Breast epithelium (tissue), 4 donors: ENCODE measurements around the gene TUNAR. TPM values are rescaled to one million over a fixed set of nuclear protein-coding genes. Genes with fewer than 3 reads are reported as not detected.

ENCODE experiments used
- DNase-seq, 2 donors: peaks; one replicate each; pipeline ENCODE4 v3.0.0-alpha.2; 2019; ENCODE audit warnings: low spot score in 2 of 2
- H3K27ac ChIP-seq, 2 donors: fragments of 200-600 bp; sonication (generic) in 1 of 2; one replicate each; pipeline ENCODE4 v1.5.1; 2016 to 2019; ENCODE audit warnings: mild to moderate bottlenecking in 1 of 2
- H3K27me3 ChIP-seq, 2 donors: fragments of 200-600 bp; sonication (generic) in 1 of 2; one replicate each; pipeline versions ENCODE4 v1.5.1 to v1.6.0; 2017 to 2019; ENCODE audit warnings: control low read depth in 1 of 2, mild to moderate bottlenecking in 1 of 2
- H3K36me3 ChIP-seq: fragments of 200-600 bp; one replicate; pipeline ENCODE4 v1.5.1; 2019
- H3K4me1 ChIP-seq, 2 donors: fragments of 200-600 bp; sonication (generic); one replicate each; pipeline ENCODE4 v1.5.1; 2016 to 2019; ENCODE audit warnings: control low read depth in 1 of 2
- H3K4me3 ChIP-seq, 3 donors: fragments of 200-600 bp; sonication (generic); 1 replicate in 2 of 3; 2 replicates in 1 of 3; pipeline ENCODE4 v1.5.1; 2016 to 2019; ENCODE audit warnings: mild to moderate bottlenecking in 3 of 3, moderate library complexity in 2 of 3
- H3K9me3 ChIP-seq, 2 donors: fragments of 200-600 bp; sonication (generic) in 1 of 2; one replicate each; pipeline ENCODE4 v1.5.1; 2016 to 2019; ENCODE audit warnings: control low read depth in 1 of 2
- POLR2A ChIP-seq: fragments of 450-650 bp; IDR thresholded peaks from one replicate; pipeline ENCODE4 v1.6.1; 2016; ENCODE audit warnings: antibody characterized with exemption, mild to moderate bottlenecking, moderate library complexity
- POLR2AphosphoS5 ChIP-seq, 3 donors: sonication (generic); formaldehyde crosslinking; IDR thresholded peaks; one replicate each; pipeline ENCODE4 v1.6.1; 2017; ENCODE audit warnings: antibody characterized with exemption in 3 of 3
- intact Hi-C: fragments of 100-400 bp; cut with DNase I; formaldehyde crosslinking; loops from one replicate; pipeline ENCODE4 v1.15.1; 2023; ENCODE audit warnings: low total_unique reads
- total RNA-seq, 3 donors: library from RNA; depleted of rRNA; stranded (reverse); fragments of >200 nt; gene quantifications; one replicate each; pipeline ENCODE4 v1.1.0, GENCODE V29; 2016
- TF ChIP-seq, protein P1 (sequence below), 3 donors: fragments of 450-650 bp; IDR thresholded peaks; one replicate each; pipeline ENCODE4 v1.5.1; 2016 to 2017; ENCODE audit warnings: antibody characterized with exemption in 3 of 3, mild to moderate bottlenecking in 3 of 3, moderate library complexity in 3 of 3

The TUNAR gene
- total RNA-seq, 3 donors from 2014 or later: 0.15 TPM; not detected in 2

- H3K27me3 ChIP-seq: peaks cover 0 to 49% of the 10 kb centered on the region in 2 donors
- H3K27ac ChIP-seq: no peak overlapping the region
These were observed 45.2 kb upstream of the TUNAR start for GRCh38 chr14:95831468-95831867.

GRCh38 chr14:95832012-95832411 lies 44.6 kb upstream of the TUNAR start:
- Histone ChIP-seq H3K4me1 (no peaks in the 10 kb centered on the region), H3K9me3 (peaks cover 0 to 10% of the 10 kb centered on the region in 2 donors), H3K27me3 (peaks cover 0 to 45% of the 10 kb centered on the region in 2 donors), H3K27ac (no peak overlapping the region), H3K4me3 (no peak overlapping the region), H3K36me3 (no peaks in the 10 kb centered on the region)
- no peak for DNase-seq
- TF ChIP-seq, protein P1, sequence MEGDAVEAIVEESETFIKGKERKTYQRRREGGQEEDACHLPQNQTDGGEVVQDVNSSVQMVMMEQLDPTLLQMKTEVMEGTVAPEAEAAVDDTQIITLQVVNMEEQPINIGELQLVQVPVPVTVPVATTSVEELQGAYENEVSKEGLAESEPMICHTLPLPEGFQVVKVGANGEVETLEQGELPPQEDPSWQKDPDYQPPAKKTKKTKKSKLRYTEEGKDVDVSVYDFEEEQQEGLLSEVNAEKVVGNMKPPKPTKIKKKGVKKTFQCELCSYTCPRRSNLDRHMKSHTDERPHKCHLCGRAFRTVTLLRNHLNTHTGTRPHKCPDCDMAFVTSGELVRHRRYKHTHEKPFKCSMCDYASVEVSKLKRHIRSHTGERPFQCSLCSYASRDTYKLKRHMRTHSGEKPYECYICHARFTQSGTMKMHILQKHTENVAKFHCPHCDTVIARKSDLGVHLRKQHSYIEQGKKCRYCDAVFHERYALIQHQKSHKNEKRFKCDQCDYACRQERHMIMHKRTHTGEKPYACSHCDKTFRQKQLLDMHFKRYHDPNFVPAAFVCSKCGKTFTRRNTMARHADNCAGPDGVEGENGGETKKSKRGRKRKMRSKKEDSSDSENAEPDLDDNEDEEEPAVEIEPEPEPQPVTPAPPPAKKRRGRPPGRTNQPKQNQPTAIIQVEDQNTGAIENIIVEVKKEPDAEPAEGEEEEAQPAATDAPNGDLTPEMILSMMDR (IDR thresholded peaks at IDR 0.05): no peak
- TF ChIP-seq POLR2AphosphoS5 (IDR thresholded peaks at IDR 0.05) (no peak), POLR2A (no peak)
- intact Hi-C loops: no loop called here

More at GRCh38 chr14:95831468-95831867, 45.2 kb upstream of the TUNAR start:
- H3K4me1 ChIP-seq: no peaks in the 10 kb centered on the region
- no peak for DNase-seq
- intact Hi-C loops: loop anchor here (2.0 kb wide), 1 partner anchor 67 kb away; no protein-coding TSS in a partner anchor
- TF ChIP-seq POLR2AphosphoS5 (IDR thresholded peaks at IDR 0.05) (no peak), POLR2A (no peak)
- TF ChIP-seq, protein P1 (IDR thresholded peaks at IDR 0.05): no peak
- H3K9me3 ChIP-seq: peaks cover 0 to 10% of the 10 kb centered on the region in 2 donors
- no peak overlapping the region for H3K4me3 ChIP-seq
- no peaks in the 10 kb centered on the region for H3K36me3 ChIP-seq

DNA sequence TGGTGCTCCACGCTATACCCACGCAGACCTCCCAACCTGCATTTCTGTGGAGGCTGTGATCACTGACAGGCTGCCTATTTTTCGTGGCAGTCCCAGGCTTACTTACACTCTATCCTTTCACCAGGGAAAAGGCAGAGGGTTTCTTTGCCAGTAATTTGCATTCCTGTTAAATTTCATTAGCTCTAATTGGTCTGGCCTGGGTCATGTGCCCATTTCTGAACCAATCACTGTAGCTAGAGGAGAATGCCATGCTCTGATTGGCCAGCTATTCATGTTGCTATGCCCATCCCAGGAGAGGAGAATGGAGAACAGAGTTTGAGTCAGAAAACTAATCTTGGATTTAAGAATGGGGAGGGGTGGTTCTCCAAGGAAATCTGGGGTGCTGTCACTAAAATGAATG lies 43.2 kb upstream of the TUNAR start:
- H3K4me3 ChIP-seq: no peak overlapping the region

GRCh38 chr14:95834496-95834895 lies 42.1 kb upstream of the TUNAR start:
- Histone ChIP-seq H3K36me3 (no peaks in the 10 kb centered on the region), H3K4me1 (no peaks in the 10 kb centered on the region), H3K27me3 (peaks cover 0 to 32% of the 10 kb centered on the region in 2 donors), H3K4me3 (no peak overlapping the region), H3K9me3 (no peaks in the 10 kb centered on the region), H3K27ac (no peak overlapping the region)
- intact Hi-C loops: no loop called here
- DNase-seq: no peak
- TF ChIP-seq POLR2A: no peak
- no peak for TF ChIP-seq POLR2AphosphoS5 (IDR thresholded peaks at IDR 0.05)
- TF ChIP-seq, protein P1 (IDR thresholded peaks at IDR 0.05): no peak

More for the DNA sequence above, 43.2 kb upstream of the TUNAR start:
- H3K4me1 ChIP-seq: no peaks in the 10 kb centered on the region
- H3K9me3 ChIP-seq: peaks cover 0 to 7% of the 10 kb centered on the region in 2 donors
- no peak for DNase-seq
- no peak overlapping the region for H3K27ac ChIP-seq
- TF ChIP-seq POLR2AphosphoS5 (IDR thresholded peaks at IDR 0.05) (no peak), POLR2A (no peak)
- TF ChIP-seq, protein P1 (IDR thresholded peaks at IDR 0.05): no peak
- intact Hi-C loops: no loop called here
- H3K27me3 ChIP-seq: peaks cover 0 to 34% of the 10 kb centered on the region in 2 donors
- no peaks in the 10 kb centered on the region for H3K36me3 ChIP-seq

DNA sequence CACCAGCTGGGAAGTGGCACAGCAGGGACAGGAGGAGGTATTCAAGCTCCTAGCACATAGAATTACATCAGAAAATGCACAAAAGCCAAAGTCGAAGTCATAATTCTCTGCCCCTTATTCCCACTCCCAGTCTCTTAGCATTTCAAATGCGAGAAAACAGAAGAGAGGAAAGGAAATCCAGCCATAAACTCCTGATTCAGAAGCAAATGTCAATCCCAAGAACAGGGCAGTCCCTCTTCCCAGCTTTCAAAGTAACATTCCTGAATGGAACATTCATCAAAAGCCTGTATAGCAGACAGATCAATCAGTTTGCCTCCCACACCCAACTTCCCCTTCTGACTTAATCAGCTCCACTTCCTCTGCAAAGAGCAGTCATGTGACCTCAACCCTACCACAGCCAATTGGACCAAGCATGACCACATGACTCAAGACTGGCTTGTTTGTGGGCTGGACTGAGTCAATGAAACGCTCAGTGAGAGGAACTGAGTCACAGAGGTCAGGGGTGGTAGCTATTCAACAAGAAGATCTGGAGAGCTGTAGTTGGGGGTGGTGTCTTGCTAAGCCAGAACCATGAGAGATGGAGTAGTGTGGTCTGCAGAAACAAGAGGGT lies 41.4 kb upstream of the TUNAR start:
- Histone ChIP-seq H3K4me1 (no peaks in the 10 kb centered on the region), H3K4me3 (no peak overlapping the region), H3K9me3 (no peaks in the 10 kb centered on the region), H3K36me3 (no peaks in the 10 kb centered on the region), H3K27me3 (peaks cover 0 to 29% of the 10 kb centered on the region in 2 donors), H3K27ac (no peak overlapping the region)
- DNase-seq: no peak
- TF ChIP-seq, protein P1 (IDR thresholded peaks at IDR 0.05): no peak
- TF ChIP-seq POLR2AphosphoS5 (IDR thresholded peaks at IDR 0.05) (no peak), POLR2A (no peak)
- intact Hi-C loops: no loop called here
